Kidney (tissue), 14 donors: ENCODE data around the gene ZNF672. TPM values are rescaled to one million over a fixed set of nuclear protein-coding genes. Genes with fewer than 3 reads are reported as not detected.

Experiments
- DNase-seq, 5 donors: peaks; one replicate each; pipeline ENCODE4 v3.0.0-alpha.2; 2013 to 2020
- FAIRE-seq: peaks from 2 replicates; lab custom pipeline; 2012; peaks lifted over from hg19 to GRCh38; lab: Jason Lieb, UNC
- H3K27ac ChIP-seq, 2 donors: one replicate each; pipeline ENCODE4 v1.7.0; 2013; ENCODE audit warnings: low read depth in 2 of 2, low read length in 2 of 2, inconsistent platforms in 1 of 2
- H3K27me3 ChIP-seq: one replicate; pipeline ENCODE4 v1.7.1; 2013; ENCODE audit warnings: low read length, inconsistent platforms; ENCODE audit not compliant: control insufficient read depth, insufficient read depth
- H3K36me3 ChIP-seq, 3 donors: one replicate each; pipeline versions ENCODE4 v1.7.0 to v1.7.1; 2013; ENCODE audit warnings: low read length in 3 of 3, control low read depth in 1 of 3, inconsistent platforms in 1 of 3; ENCODE audit not compliant: insufficient read depth in 3 of 3, control insufficient read depth in 2 of 3
- H3K4me1 ChIP-seq, 3 donors: one replicate each; pipeline versions ENCODE4 v1.7.0 to v1.7.1; 2013; ENCODE audit warnings: low read length in 3 of 3, inconsistent platforms in 1 of 3, low read depth in 1 of 3; ENCODE audit not compliant: control insufficient read depth in 2 of 3, insufficient read depth in 2 of 3
- H3K4me3 ChIP-seq, 3 donors: one replicate each; pipeline versions ENCODE4 v1.7.0 to v1.8.1; 2013; ENCODE audit warnings: low read length in 3 of 3, control low read depth in 1 of 3, inconsistent platforms in 1 of 3
- H3K9ac ChIP-seq, 3 donors: one replicate each; pipeline versions ENCODE4 v1.7.0 to v1.7.1; 2013; ENCODE audit warnings: low read length in 3 of 3, control low read depth in 1 of 3, inconsistent platforms in 1 of 3
- H3K9me3 ChIP-seq, 3 donors: one replicate each; pipeline versions ENCODE4 v1.7.0 to v1.7.1; 2013; ENCODE audit warnings: low read length in 3 of 3, control low read depth in 1 of 3, inconsistent platforms in 1 of 3; ENCODE audit not compliant: control insufficient read depth in 2 of 3, insufficient read depth in 1 of 3
- CTCF ChIP-seq: IDR thresholded peaks from 3 replicates; pipeline ENCODE4 v1.5.1; 2012; ENCODE audit warnings: mild to moderate bottlenecking, moderate library complexity, borderline replicate concordance; ENCODE audit not compliant: insufficient read depth; ENCODE audit errors: extremely low read depth
- intact Hi-C: fragments of 100-400 bp; cut with DNase I; formaldehyde crosslinking; loops from one replicate; pipeline ENCODE4 v1.11.1; 2022
- polyA plus RNA-seq: library from polyadenylated mRNA; stranded (reverse); fragments of 350-450 nt; fragmentation: Illumina TruSeq; extraction: RNeasy Lipid Tissue Mini Kit (QIAGEN cat#74804); gene quantifications from one replicate; pipeline ENCODE4 v1.2.3, GENCODE V29; 2014; ENCODE audit warnings: low read depth, low replicate concordance; ENCODE audit not compliant: insufficient read depth
- total RNA-seq: library from RNA; stranded (reverse); fragmentation: NEBNext Ultra II Directional; extraction: Animal tissue kit (Norgen Biotek cat#: 25700); gene quantifications from one replicate; pipeline ENCODE4 v1.2.1, GENCODE V29; 2021
- donor health status: control.
- donor health status: control.
- donor health status: control.
- donor health status: control.
- donor health status: control.
- donor health status: DM: yes; HTN: yes; CAD: no.
- donor health status: Normal renal cell carcinoma (clear cell type).

ZNF672 gene
- total and polyA plus RNA-seq, 2 donors from 2014 or later: 25.0 to 28.6 TPM

- no peak for FAIRE-seq
- Histone ChIP-seq H3K36me3 (peaks cover 0 to 13% (median 4%) of the 10 kb centered on the region in 3 donors), H3K9me3 (no peaks in the 10 kb centered on the region)
These were observed 16.9 kb upstream of the ZNF672 start for GRCh38 chr1:248821101-248821500.

DNA sequence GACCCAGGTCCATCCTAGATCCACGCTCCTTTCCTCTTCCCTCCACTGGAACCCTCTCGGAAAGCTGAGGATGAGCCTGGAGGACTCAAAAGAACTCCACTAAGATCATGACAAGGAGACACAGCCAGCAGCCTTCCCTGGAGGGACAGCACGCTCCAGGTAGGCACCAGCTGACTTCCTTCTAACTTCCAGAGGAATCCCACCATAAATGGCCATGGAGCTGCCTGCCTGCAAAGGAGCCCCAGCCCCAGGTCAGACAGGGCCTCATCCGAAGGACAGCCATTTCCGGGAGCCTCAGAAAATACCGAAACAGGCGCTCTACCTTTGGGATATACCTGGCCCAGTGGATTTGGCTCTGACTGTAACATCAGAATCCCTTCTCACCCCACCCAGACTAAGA, 16.4 kb upstream of the ZNF672 start:
- Histone ChIP-seq H3K27ac (no peak overlapping the region), H3K4me1 (peaks cover 2 to 44% (median 30%) of the 10 kb centered on the region in 3 donors), H3K9ac (no peak overlapping the region), H3K4me3 (no peak overlapping the region), H3K36me3 (peaks cover 0 to 7% (median 0%) of the 10 kb centered on the region in 3 donors), H3K27me3 (no peaks in the 10 kb centered on the region), H3K9me3 (no peaks in the 10 kb centered on the region)
- FAIRE-seq: no peak
- no peak for TF ChIP-seq CTCF
- intact Hi-C loops: no loop called here
- DNase-seq: no peak

More at GRCh38 chr1:248821101-248821500, 16.9 kb upstream of the ZNF672 start:
- intact Hi-C loops: no loop called here
- TF ChIP-seq CTCF: no peak
- Histone ChIP-seq H3K4me1 (peaks cover 2 to 43% (median 30%) of the 10 kb centered on the region in 3 donors), H3K27me3 (no peaks in the 10 kb centered on the region), H3K27ac (no peak overlapping the region), H3K9ac (no peak overlapping the region), H3K4me3 (no peak overlapping the region)
- no peak for DNase-seq

DNA sequence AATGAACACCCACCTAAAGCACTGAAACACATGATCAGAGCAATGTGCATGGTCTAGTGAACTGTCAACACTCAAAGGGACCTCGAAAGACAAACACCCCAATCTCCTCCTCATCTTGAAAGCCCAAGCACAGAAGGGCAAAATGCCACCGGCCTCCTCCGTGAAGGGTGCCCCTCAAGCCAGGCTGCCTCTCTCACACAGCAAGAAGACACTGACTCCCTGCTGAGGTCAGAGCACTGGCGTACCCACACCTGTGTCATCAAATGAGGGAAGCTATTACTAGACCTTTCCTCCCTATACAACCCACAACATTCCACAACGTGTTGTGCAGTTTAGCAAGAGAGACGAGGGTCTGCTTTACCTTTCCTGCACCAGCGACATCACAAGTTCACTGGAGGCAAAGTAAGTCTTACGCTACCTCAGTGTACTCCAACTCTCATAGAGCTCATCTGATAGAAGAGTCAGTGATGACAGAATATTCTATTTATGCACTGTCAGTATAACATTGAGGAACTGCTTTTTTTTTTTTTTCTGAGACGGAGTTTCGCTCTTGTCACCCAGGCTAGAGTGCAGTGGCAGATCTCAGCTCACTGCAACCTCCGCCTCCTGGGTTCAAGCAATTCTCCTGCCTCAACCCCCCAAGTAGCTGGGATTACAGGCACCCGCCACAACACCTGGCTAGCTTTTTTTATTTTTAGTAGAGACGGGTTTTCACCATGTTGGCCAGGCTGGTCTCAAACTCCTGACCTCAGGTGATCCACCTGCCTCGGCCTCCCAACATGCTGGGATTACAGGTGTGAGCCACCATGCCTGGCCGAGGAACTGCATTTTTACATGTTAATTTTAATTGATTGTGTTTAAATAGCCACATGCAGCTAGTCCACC, 15.6 kb upstream of the ZNF672 start:
- no peak overlapping the region for H3K9ac ChIP-seq
- DNase-seq (no peak), FAIRE-seq (no peak)
- H3K4me1 ChIP-seq: peaks cover 5 to 50% (median 30%) of the 10 kb centered on the region in 3 donors
- H3K9me3 ChIP-seq: no peaks in the 10 kb centered on the region
- H3K27me3 ChIP-seq: no peaks in the 10 kb centered on the region
- intact Hi-C loops: no loop called here
- H3K4me3 ChIP-seq: peak overlapping the region in 2 of 3 donors; percentile 16 to 92
- H3K27ac ChIP-seq: no peak overlapping the region
- no peak for TF ChIP-seq CTCF
- H3K36me3 ChIP-seq: peaks cover 0 to 7% (median 0%) of the 10 kb centered on the region in 3 donors
